ENCODE measurements around the gene SMARCD3.

DNA sequence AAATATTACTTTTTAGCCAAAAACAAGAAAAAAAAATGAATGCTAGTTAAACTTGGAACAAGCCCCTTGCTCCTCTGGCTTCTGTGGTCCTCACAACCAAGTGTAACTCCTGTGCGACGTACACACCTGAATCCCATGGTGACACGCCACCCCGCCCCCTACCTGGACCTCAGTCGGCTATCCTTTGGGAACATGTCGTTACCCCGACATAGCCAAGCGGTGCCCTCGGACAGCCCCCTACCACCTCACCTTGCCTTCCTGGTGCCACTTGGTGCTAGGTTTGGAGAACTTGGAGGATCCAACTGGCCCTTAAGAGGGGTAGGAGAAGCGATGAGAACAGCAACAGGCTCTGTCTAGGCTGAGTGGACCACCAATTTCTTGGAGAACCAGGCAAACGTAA lies 12.0 kb upstream of the SMARCD3 start:
- TF ChIP-seq EZH2 (IDR thresholded peaks at IDR 0.05; ENCODE audit: low read depth): no peak
- TF ChIP-seq CTCF (conservative IDR thresholded peaks at IDR 0.05): no peak
